IPS DF 4.7 (cell line): ENCODE data around the gene EIF4E2.

Experiments used
- DNase-seq: peaks from one replicate; pipeline ENCODE4 v3.0.0-alpha.2; 2013; ENCODE audit warnings: low spot score; ENCODE audit errors: extremely low read depth

The EIF4E2 gene

DNA sequence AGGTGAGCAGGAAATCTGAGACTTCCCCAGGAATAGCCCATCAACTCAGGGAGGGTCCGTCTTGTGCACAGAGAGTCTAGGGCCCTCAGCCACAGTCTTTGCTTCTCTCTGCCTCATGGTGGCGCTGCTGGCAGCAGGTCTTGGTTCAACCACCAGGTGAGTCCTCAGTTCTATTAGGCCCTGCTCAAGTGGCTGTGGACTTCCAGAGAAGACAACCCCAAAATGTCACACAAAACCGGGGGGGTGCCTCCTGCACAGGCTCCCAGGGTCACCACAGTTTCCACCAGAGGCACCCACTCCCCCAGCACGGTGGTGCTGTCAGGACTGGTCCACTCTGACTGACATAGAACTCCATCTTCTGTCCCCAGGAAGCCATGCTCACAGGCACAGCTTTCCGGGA, 13.4 kb upstream of the EIF4E2 start:
- no peak for DNase-seq

GRCh38 chr2:232537499-232537898, 13.0 kb upstream of the EIF4E2 start:
- no peak for DNase-seq

DNA sequence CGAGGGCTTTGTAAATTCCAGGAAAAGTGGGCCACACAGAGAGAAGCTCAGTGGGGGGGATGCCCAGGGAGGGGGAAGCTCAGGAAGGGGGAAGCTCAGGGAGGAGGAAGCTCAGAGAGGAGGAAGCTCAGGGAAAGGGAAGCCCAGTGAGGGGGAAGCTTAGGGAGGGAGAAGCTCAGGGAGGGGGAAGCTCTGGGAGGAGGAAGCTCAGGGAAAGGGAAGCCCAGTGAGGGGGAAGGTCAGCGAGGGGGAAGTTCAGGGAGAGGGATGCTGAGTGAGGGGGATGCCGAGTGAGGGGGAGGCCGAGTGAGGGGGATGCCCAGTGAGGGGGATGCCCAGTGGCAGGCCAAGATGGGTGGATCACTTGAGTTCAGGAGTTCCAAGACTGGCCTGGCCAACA, 11.8 kb upstream of the EIF4E2 start:
- DNase-seq, result no peak

DNA sequence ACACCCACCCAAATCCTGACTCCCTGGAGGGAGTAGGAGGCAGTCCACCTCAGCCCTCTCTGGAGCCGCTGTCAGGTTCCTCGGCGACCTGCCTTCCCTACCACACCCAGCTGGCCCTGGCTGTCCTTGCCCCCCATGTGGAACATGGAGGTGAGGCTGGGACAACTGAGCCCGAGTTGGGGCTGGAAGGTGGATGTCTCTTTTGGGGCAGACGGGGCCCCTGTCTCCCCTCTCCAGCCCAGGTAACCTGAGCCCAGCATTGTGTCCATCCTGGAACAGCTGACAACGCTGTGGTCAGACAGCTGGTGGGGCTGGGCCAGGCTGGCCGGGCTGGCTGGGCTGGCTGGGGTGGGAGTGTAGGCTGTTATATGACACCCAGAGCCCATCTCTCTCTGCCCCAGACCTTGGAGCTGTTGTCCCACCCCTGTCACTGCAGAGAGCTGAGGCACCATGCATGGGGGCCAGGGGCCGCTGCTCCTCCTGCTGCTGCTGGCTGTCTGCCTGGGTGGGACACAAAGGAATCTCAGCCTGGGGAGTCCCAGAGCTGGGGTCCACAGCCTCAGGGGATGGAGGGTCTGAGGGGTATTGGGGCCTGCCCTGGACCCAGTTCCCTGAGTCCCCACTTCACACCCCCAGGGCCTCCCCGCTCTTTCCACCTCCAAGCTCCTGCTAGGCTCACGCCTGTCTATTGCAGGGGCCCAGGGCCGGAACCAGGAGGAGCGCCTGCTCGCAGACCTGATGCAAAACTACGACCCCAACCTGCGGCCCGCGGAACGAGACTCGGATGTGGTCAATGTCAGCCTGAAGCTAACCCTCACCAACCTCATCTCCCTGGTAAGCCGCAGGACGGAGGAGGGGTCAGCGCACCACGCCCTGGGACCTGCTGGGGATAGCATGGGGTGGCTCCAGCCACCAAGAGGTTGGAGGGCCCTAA, 10.9 kb upstream of the EIF4E2 start, which contains the start of gene CHRNG:
Gene CHRNG (plus strand): TSS at position 395 of the 934 bp plus-strand sequence. CDS start 56 bp downstream, at position 451.
- DNase-seq, result no peak

DNA sequence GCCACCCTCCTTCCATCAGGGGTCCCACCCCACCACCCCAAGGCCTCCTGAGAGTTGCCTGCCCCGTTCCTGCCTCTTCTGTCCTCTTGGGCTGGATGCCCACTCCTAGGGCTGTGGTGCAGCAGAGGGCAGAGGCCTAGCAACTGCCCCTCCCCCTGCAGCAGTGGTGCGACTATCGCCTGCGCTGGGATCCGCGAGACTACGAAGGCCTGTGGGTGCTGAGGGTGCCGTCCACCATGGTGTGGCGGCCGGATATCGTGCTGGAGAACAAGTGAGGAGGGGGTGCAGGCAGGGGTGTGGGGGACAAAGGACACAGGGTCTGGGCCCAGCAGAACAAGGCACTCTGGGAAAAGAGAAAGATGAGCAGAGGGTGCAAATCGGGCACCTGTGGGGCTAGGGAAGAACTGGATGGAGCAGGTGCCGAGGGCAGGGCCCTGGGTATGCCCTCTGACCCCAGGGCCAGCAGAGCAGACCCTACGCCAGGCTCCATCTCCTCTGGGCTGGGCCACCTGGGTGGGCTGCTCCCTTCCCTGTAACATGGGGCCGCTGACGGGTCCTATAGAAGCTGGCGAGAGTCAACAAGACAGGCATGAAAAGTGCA, 9.9 kb upstream of the EIF4E2 start:
- no peak for DNase-seq

DNA sequence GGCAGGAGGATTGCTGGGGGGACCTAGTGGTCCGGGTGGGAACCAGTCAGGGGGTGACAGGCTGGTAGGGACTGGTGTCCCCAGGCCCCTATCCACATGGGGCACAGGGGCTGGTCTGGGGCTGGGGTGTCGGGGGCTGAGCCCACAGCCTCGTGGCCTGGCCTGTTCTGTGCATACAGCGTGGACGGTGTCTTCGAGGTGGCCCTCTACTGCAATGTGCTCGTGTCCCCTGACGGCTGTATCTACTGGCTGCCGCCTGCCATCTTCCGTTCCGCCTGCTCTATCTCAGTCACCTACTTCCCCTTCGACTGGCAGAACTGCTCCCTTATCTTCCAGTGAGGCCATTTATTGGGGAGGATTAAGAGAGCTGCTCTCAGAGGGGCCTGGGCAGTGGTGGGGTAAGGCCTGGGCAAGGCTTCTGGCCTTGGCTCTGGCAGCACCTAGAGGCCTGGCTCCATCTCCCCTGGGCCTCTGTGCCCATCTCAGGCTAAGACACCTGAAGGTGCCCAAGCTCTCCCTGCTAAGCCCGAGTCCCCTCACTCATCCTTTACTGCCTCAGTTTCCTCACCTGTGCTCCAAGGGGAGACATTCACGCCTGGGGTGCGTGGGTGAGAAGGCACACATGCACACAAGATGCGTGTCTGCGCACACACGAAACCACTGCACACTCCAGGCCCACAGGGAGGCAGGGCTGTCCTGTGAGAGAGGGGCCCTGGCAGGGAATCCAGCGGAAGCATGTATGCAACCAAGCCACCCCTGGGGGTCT, 9.1 kb upstream of the EIF4E2 start:
- DNase-seq, result no peak

DNA sequence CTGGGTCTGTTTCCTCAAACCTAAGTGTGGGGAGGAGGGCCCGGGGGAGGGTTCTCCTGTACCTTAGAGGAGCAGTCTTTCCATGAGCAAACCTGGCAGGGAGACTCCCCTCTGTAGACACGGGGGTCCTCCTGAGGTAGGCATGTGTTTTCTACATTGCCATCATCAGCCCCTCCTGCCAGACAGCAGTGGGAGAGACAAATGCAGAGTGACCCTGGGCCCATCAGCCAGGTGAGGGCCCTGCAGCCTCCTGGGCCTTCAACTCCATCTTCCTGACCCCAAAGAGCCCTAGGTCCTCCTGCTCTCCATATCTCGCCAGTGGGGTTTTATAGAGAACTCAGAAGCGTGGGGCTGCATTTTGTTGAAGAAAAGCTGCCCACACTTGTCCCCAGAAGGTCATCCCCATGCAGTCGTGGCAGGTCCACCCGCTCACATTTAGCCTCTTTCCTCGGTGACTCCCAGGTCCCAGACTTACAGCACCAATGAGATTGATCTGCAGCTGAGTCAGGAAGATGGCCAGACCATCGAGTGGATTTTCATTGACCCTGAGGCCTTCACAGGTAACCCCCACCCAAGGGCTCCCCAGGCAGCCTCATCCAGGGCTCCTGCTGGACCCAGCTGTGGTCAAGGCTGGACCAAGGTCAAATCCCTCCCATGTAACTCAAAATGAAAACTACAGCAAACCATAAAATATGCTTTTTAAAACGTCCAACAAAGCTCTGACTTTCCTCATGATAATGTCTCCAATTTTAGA, 8.4 kb upstream of the EIF4E2 start:
- DNase-seq, result no peak

- no peak for DNase-seq
Measured at GRCh38 chr2:232542715-232543467, 7.6 kb upstream of the EIF4E2 start.

GRCh38 chr2:232543491-232543890, 7.0 kb upstream of the EIF4E2 start:
- DNase-seq, result no peak

DNA sequence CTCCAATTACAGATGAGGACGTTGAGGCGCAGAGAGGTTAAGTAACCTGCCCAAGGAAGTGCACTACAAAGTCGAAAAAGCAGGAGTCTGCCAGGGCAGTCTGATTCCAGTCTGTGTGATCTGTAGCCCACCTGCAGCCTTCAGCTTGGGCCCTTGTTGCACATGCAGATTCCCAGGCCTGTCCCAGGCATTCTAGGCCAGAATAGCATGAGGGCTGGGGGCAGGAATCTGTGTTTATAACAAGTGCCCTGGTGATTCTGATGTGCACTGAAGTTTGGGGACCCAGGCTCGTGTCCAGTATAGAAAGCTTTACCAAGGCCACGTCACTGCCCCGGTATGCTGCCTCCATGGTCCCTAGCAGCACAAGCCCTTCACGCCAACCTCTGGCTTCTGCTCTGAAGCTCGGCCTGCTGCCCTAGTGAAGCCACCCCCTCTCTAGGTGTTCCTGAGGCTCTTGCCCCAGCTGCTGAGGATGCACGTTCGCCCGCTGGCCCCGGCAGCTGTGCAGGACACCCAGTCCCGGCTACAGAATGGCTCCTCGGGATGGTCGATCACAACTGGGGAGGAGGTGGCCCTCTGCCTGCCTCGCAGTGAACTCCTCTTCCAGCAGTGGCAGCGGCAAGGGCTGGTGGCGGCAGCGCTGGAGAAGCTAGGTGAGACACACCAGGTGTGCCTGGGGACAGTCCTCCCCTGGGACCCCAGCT, 6.4 kb upstream of the EIF4E2 start:
- DNase-seq, result no peak

DNA sequence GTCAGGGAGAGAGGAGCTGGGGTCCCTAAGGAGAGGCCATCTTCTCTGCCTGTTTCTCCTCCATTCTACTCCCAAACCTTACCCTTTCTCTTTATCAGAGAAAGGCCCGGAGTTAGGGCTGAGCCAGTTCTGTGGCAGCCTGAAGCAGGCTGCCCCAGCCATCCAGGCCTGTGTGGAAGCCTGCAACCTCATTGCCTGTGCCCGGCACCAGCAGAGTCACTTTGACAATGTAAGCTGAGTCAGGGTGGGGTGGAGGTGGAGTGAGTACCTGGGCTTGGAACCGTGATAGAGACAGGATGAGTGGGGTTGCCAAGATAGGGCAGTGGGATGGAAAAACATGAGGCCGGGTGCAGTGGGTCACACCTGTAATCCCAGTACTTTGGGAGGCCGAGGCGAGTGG, 5.8 kb upstream of the EIF4E2 start:
- no peak for DNase-seq

GRCh38 chr2:232545511-232546375, 4.7 kb upstream of the EIF4E2 start:
- no peak for DNase-seq

- no peak for DNase-seq
Measured at GRCh38 chr2:232547991-232548390, 2.5 kb upstream of the EIF4E2 start.

GRCh38 chr2:232549655-232550353, 685 bp upstream of the EIF4E2 start:
- no peak for DNase-seq

- peak; percentile 7 for DNase-seq
Measured at GRCh38 chr2:232551250-232551638, 755 bp downstream of the EIF4E2 start.

DNA sequence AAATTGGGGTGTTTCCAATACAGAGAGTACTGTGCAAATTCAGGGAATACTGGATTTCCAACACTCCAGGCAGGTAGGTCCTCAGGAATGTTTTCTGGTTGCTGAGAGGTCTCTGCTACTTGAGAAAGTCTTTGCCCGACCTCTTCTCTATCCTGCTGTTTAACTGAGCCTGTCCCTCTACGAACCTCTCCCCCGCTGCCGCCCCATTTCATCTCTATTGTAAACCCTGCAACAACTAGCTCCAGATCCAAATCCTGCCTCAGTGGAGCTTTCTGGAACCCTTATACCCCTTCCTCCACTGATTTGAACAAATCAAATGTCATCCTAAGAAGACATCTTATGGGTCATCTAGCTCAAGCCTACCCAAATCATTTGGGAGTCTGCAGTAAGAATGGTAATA, 1.3 kb downstream of the EIF4E2 start:
- no peak for DNase-seq

- DNase-seq, result no peak
Measured at GRCh38 chr2:232556426-232556825, 5.9 kb downstream of the EIF4E2 start.

- DNase-seq, result no peak
Measured at GRCh38 chr2:232562515-232563151, 12.1 kb downstream of the EIF4E2 start.
